ENCODE measurements around the gene PAFAH2. TPM values are rescaled to one million over a fixed set of nuclear protein-coding genes. Genes with fewer than 3 reads are reported as not detected.
"Not testable (repeated sequence)": the region's sequence is repeated elsewhere in the genome, so short reads cannot be mapped to it uniquely, and the experiment has no call there.

The PAFAH2 gene
- total RNA-seq, 8 experiments from 2014 or later: 6.0 to 11.8 (median 8.9) TPM

DNA sequence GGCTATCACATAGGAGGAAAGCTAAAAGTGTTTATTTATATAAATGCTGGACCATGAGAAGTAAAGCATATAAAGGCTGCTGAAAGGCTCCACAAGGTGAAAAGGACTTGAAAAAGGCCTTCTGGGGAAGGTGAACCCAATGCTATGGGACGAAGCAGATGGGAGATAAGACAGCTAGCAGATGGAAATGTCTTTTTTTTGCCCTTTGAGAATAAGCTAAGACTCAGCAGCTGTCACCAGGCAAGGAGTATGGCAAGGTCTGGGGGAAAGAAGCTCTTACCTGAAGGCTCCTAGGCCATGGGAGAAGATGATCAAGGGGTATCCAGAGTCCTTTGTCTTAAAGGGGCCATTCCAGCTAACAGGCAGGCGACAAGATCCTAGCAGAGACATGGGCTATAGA is 9.9 kb downstream of the PAFAH2 start:
- in situ Hi-C loops (cut with MboI; ENCODE audit: low pct_unique_long_range_greater_than_20kb in 2 of 9, low sequenced_read_pairs in 9 of 9, unreplicated experiment in 9 of 9): loop anchor here in 3 of 9 experiments (10.0 to 25.0 kb wide), 2 partner anchors 93 to 101 kb away; partner anchors contain the start of gene PAQR7 (in 2 of the 3)
- no peak for ATAC-seq (replicated peaks in 6 of 8)
- no peak overlapping the region for H3K27ac ChIP-seq

DNA sequence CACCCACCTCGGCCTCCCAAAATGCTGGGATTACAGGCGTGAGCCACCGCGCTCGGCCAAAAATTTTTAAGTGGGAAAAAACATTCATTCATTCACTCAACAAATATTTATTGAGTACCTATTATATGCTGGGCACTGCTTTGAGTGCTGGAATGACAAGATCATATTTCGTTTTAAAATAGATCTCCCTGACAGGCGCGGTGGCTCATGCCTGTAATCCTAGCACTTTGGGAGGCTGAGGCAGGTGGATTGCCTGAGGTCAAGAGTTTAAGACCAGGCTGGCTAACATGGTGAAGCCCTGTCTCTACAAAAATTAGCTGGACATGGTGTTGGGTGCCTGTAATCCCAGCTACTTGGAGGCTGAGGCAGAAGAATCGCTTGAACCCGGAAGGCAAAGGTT is 11.1 kb downstream of the PAFAH2 start:
- not testable (repeated sequence) for H3K27ac ChIP-seq; ATAC-seq (replicated peaks in 6 of 8); H3K4me3 ChIP-seq
- WGBS, 10 experiments: 86 to 100% (median 95%) methylated on average over 2 to 10 of the region's 10 CpGs
- peaks cover 16 to 20% of the 10 kb centered on the region in 2 donors for H3K4me1 ChIP-seq (replicated peaks in 1 of 2)
- in situ Hi-C loops (cut with MboI; ENCODE audit: low pct_unique_long_range_greater_than_20kb in 2 of 9, low sequenced_read_pairs in 9 of 9, unreplicated experiment in 9 of 9): loop anchor here in 3 of 9 experiments (10.0 to 25.0 kb wide), 2 partner anchors 92 to 99 kb away; partner anchors contain the start of gene PAQR7 (in 2 of the 3)

More for the DNA sequence above, 9.9 kb downstream of the PAFAH2 start:
- 67 to 100% (median 89%) methylated on average over 1 to 2 of the region's 2 CpGs; no CpG with 5 or more reads in 2 of the 10 experiments for WGBS, 10 experiments
- peaks cover 16 to 20% of the 10 kb centered on the region in 2 donors for H3K4me1 ChIP-seq (replicated peaks in 1 of 2)
- H3K4me3 ChIP-seq: no peak overlapping the region

- 91 to 100% (median 100%) methylated on average over 2 to 3 of the region's 3 CpGs; no CpG with 5 or more reads in 5 of the 10 experiments for WGBS, 10 experiments
- in situ Hi-C loops (cut with MboI; ENCODE audit: low pct_unique_long_range_greater_than_20kb in 2 of 9, low sequenced_read_pairs in 9 of 9, unreplicated experiment in 9 of 9): loop anchor here in 3 of 9 experiments (10.0 to 25.0 kb wide), 2 partner anchors 91 to 98 kb away; partner anchors contain the start of gene PAQR7 (in 2 of the 3)
- H3K4me3 ChIP-seq: no peak overlapping the region
- H3K27ac ChIP-seq: no peak overlapping the region
- ATAC-seq (replicated peaks in 6 of 8): no peak
- peaks cover 9 to 13% of the 10 kb centered on the region in 2 donors for H3K4me1 ChIP-seq (replicated peaks in 1 of 2)
These were observed 12.2 kb downstream of the PAFAH2 start for GRCh38 chr1:25985670-25986069.

DNA sequence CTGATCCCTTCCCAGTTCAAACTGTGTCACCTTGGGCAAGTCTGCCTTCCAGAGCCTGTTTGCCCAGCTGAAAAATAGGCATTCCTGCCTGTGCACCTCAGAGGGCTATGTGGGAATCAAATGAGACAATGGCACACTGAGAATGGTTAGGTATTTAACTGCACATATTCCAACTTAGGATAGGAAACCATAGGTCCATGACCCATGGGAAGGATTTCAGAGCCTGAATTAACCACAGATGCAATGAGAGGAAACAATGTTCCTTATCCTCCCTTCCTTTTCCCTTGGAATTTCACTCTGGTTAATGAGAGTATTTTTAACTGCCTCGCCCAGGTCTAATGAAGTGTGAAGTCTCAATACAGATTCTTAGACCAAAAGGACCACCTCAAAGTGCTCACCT is 12.7 kb downstream of the PAFAH2 start:
- 80 to 100% (median 100%) methylated on average over 1 of the region's 1 CpG; no CpG with 5 or more reads in 6 of the 10 experiments for WGBS, 10 experiments
- ATAC-seq (replicated peaks in 6 of 8): no peak

GRCh38 chr1:25979210-25979609 is 18.7 kb downstream of the PAFAH2 start:
- in situ Hi-C loops (cut with MboI; ENCODE audit: low pct_unique_long_range_greater_than_20kb in 2 of 9, low sequenced_read_pairs in 9 of 9, unreplicated experiment in 9 of 9): loop anchor here in 2 of 9 experiments (25.0 kb wide), 1 partner anchor 92 kb away; the partner anchor contains the start of gene PAQR7 (in 2 of the 2)
- WGBS, 10 experiments: 84 to 100% (median 93%) methylated on average over 1 to 7 of the region's 7 CpGs; no CpG with 5 or more reads in 4 of the 10 experiments
- Histone ChIP-seq H3K27ac (no peak overlapping the region), H3K4me3 (no peak overlapping the region), H3K4me1 (replicated peaks in 1 of 2) (no peaks in the 10 kb centered on the region)
- no peak for ATAC-seq (replicated peaks in 6 of 8)

More for the DNA sequence above, 12.7 kb downstream of the PAFAH2 start:
- no peak overlapping the region for H3K4me3 ChIP-seq
- peaks cover 4 to 8% of the 10 kb centered on the region in 2 donors for H3K4me1 ChIP-seq (replicated peaks in 1 of 2)
- in situ Hi-C loops (cut with MboI; ENCODE audit: low pct_unique_long_range_greater_than_20kb in 2 of 9, low sequenced_read_pairs in 9 of 9, unreplicated experiment in 9 of 9): loop anchor here in 3 of 9 experiments (10.0 to 25.0 kb wide), 2 partner anchors 90 to 98 kb away; partner anchors contain the start of gene PAQR7 (in 2 of the 3)
- no peak overlapping the region for H3K27ac ChIP-seq

- Histone ChIP-seq H3K4me3 (no peak overlapping the region), H3K4me1 (replicated peaks in 1 of 2) (no peaks in the 10 kb centered on the region), H3K27ac (no peak overlapping the region)
- 91 to 100% (median 100%) methylated on average over 1 to 2 of the region's 2 CpGs; no CpG with 5 or more reads in 1 of the 10 experiments for WGBS, 10 experiments
- in situ Hi-C loops (cut with MboI; ENCODE audit: low pct_unique_long_range_greater_than_20kb in 2 of 9, low sequenced_read_pairs in 9 of 9, unreplicated experiment in 9 of 9): loop anchor here in 2 of 9 experiments (25.0 kb wide), 1 partner anchor 91 kb away; the partner anchor contains the start of gene PAQR7 (in 2 of the 2)
- no peak for ATAC-seq (replicated peaks in 6 of 8)
These were observed 19.5 kb downstream of the PAFAH2 start for GRCh38 chr1:25978403-25978802.

GRCh38 chr1:25977801-25978200 is 20.1 kb downstream of the PAFAH2 start:
- Histone ChIP-seq H3K27ac (no peak overlapping the region), H3K4me1 (replicated peaks in 1 of 2) (no peaks in the 10 kb centered on the region), H3K4me3 (no peak overlapping the region)
- in situ Hi-C loops (cut with MboI; ENCODE audit: low pct_unique_long_range_greater_than_20kb in 2 of 9, low sequenced_read_pairs in 9 of 9, unreplicated experiment in 9 of 9): loop anchor here in 2 of 9 experiments (25.0 kb wide), 1 partner anchor 90 kb away; the partner anchor contains the start of gene PAQR7 (in 2 of the 2)
- no peak for ATAC-seq (replicated peaks in 6 of 8)
- 73 to 100% (median 96%) methylated on average over 1 to 5 of the region's 5 CpGs for WGBS, 10 experiments

GRCh38 chr1:25973610-25974321 is 24.1 kb downstream of the PAFAH2 start:
- in situ Hi-C loops (cut with MboI; ENCODE audit: low pct_unique_long_range_greater_than_20kb in 2 of 9, low sequenced_read_pairs in 9 of 9, unreplicated experiment in 9 of 9): no loop called here
- ATAC-seq (replicated peaks in 6 of 8): no peak
- Histone ChIP-seq H3K4me1 (replicated peaks in 1 of 2) (no peaks in the 10 kb centered on the region), H3K4me3 (no peak overlapping the region), H3K27ac (no peak overlapping the region)
- WGBS, 10 experiments: 20 to 100% (median 94%) methylated on average over 1 to 5 of the region's 6 CpGs; no CpG with 5 or more reads in 2 of the 10 experiments

DNA sequence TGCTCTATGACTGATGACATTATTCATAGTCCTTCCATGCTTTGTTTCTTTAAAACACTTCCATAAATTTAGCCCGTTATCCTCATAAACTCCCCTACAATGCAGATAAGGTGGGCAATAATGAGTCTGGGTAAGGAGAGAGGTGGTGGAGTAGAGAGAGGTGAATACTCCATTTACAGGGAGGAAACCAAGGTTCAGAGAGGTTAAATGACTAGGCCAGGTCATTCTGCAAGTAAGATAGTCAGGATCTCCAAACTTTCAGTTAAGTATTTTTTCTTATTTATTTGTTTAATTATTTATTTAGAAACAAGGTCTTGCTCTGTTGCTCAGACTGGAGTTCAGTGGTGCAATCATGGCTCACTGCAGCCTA is 26.1 kb downstream of the PAFAH2 start:
- H3K27ac ChIP-seq: no peak overlapping the region
- in situ Hi-C loops (cut with MboI; ENCODE audit: low pct_unique_long_range_greater_than_20kb in 2 of 9, low sequenced_read_pairs in 9 of 9, unreplicated experiment in 9 of 9): no loop called here
- 33 to 88% (median 73%) methylated on average over 1 of the region's 1 CpG; no CpG with 5 or more reads in 3 of the 10 experiments for WGBS, 10 experiments
- ATAC-seq (replicated peaks in 6 of 8): no peak
- no peaks in the 10 kb centered on the region for H3K4me1 ChIP-seq (replicated peaks in 1 of 2)
- no peak overlapping the region for H3K4me3 ChIP-seq

- Histone ChIP-seq H3K4me1 (replicated peaks in 1 of 2) (no peaks in the 10 kb centered on the region), H3K27ac (no peak overlapping the region), H3K4me3 (no peak overlapping the region)
- in situ Hi-C loops (cut with MboI; ENCODE audit: low pct_unique_long_range_greater_than_20kb in 2 of 9, low sequenced_read_pairs in 9 of 9, unreplicated experiment in 9 of 9): no loop called here
- WGBS, 10 experiments: 50 to 85% (median 69%) methylated on average over 5 to 8 of the region's 8 CpGs
- ATAC-seq (replicated peaks in 6 of 8): no peak
These were observed 26.6 kb downstream of the PAFAH2 start for GRCh38 chr1:25971066-25971810.

DNA sequence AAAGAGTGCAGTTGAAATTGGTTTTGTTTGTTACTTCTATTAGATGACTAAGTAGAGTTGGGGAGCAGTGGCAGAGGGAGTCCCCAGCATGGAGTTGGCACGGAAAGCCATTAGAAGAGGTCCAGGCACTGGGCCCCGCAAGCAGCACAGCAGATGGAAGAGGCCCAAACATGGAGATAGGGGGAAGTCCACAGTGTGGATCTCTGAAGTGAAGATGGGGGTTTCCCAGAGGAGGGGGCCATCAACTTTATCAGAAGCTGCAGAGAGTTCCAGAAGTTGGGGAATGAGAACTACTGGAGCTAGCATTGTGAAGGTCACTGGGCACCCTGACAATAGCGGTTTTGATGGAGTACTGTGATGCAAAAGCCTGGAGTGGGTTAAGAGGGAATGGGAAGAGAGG is 30.6 kb downstream of the PAFAH2 start:
- in situ Hi-C loops (cut with MboI; ENCODE audit: low pct_unique_long_range_greater_than_20kb in 2 of 9, low sequenced_read_pairs in 9 of 9, unreplicated experiment in 9 of 9): no loop called here
- Histone ChIP-seq H3K4me1 (replicated peaks in 1 of 2) (no peaks in the 10 kb centered on the region), H3K27ac (no peak overlapping the region), H3K4me3 (no peak overlapping the region)
- WGBS, 10 experiments: 83 to 100% (median 100%) methylated on average over 1 to 3 of the region's 3 CpGs; no CpG with 5 or more reads in 1 of the 10 experiments
- no peak for ATAC-seq (replicated peaks in 6 of 8)

DNA sequence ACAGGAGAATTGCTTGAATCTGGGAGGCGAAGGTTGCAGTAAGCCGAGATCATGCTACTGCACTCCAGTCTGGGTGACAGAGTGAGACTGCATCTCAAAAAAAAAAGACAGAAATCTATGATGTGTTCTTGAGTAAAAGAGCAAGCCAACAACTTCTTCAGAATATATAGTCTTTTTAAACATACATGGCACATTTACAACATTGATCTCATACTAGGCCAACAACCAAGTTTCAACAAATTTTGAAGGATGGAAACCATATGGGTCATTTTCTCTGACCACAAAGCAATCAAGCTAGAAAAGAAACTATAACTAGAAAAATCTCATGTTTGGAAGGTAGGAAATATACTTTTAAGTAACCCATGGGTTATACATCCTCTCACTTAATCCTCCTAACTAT is 38.3 kb downstream of the PAFAH2 start:
- ATAC-seq (replicated peaks in 6 of 8): no peak
- no peak overlapping the region for H3K4me3 ChIP-seq
- WGBS, 10 experiments: 100% methylated on average over 2 of the region's 2 CpGs; no CpG with 5 or more reads in 6 of the 10 experiments

GRCh38 chr1:25958465-25958864 is 39.4 kb downstream of the PAFAH2 start:
- H3K4me3 ChIP-seq: no peak overlapping the region
- 17 to 98% (median 92%) methylated on average over 1 to 6 of the region's 6 CpGs; no CpG with 5 or more reads in 3 of the 10 experiments for WGBS, 10 experiments
- no peak overlapping the region for H3K27ac ChIP-seq
- in situ Hi-C loops (cut with MboI; ENCODE audit: low pct_unique_long_range_greater_than_20kb in 2 of 9, low sequenced_read_pairs in 9 of 9, unreplicated experiment in 9 of 9): no loop called here
- peaks cover 0 to 5% of the 10 kb centered on the region in 2 donors for H3K4me1 ChIP-seq (replicated peaks in 1 of 2)
- ATAC-seq (replicated peaks in 6 of 8): no peak

More for the DNA sequence above, 38.3 kb downstream of the PAFAH2 start:
- in situ Hi-C loops (cut with MboI; ENCODE audit: low pct_unique_long_range_greater_than_20kb in 2 of 9, low sequenced_read_pairs in 9 of 9, unreplicated experiment in 9 of 9): no loop called here
- Histone ChIP-seq H3K27ac (no peak overlapping the region), H3K4me1 (replicated peaks in 1 of 2) (peaks cover 0 to 3% of the 10 kb centered on the region in 2 donors)
